SK-N-SH (cell line): ENCODE data around the gene ANKS1B. TPM values are rescaled to one million over a fixed set of nuclear protein-coding genes. Genes with fewer than 3 reads are reported as not detected.
A peak's percentile ranks its signal among the peaks of the same experiment; 100 is the strongest.

Experiments used
- CTCF ChIA-PET: fragments of 300-600, 350-600 bp; formaldehyde crosslinking; extraction: SDS; loops from one replicate; lab custom pipeline; 2021; lab: Yijun Ruan, JAX
- POLR2A ChIA-PET: fragments of 350-600 bp; sonication (Branson Sonifier 250); formaldehyde crosslinking; extraction: SDS; loops from one replicate; lab custom pipeline; 2020; ENCODE audit warnings: antibody characterized with exemption, inconsistent platforms; lab: Yijun Ruan, JAX
- DNase-seq: peaks from one replicate; pipeline ENCODE4 v3.0.0; 2012
- H2AFZ ChIP-seq: fragments of 200-600 bp; sonication (generic); 2 replicates; pipeline ENCODE4 v1.8.1; 2016; ENCODE audit warnings: antibody characterized with exemption, mild to moderate bottlenecking, low read depth
- H3F3A ChIP-seq: fragments of 200-600 bp; sonication (generic); replicated peaks from 2 replicates; pipeline ENCODE3; 2016; ENCODE audit warnings: antibody characterized with exemption, mild to moderate bottlenecking; ENCODE audit not compliant: insufficient read depth
- H3K27ac ChIP-seq, 2 experiments: fragments of 200-500 bp in 1 of 2; fragments of 200-600 bp in 1 of 2; sonication (Bioruptor generic) in 1 of 2; sonication (generic), shearing (Covaris generic) in 1 of 2; 2 replicates each; pipeline versions ENCODE4 v1.5.1 to v1.6.1; 2014 to 2016; ENCODE audit warnings: low read depth in 2 of 2, inconsistent platforms in 1 of 2, low read length in 1 of 2, mild to moderate bottlenecking in 1 of 2, mixed read lengths in 1 of 2
- H3K27me3 ChIP-seq: fragments of 200-600 bp; sonication (generic), shearing (Covaris generic); 2 replicates; pipeline ENCODE4 v1.6.1; 2016; ENCODE audit warnings: mixed run types; ENCODE audit not compliant: insufficient read depth
- H3K36me3 ChIP-seq, 2 experiments: fragments of 200-500 bp in 1 of 2; fragments of 200-600 bp in 1 of 2; sonication (Bioruptor generic) in 1 of 2; sonication (generic) in 1 of 2; replicated peaks in 1 of 2; 2 replicates each; pipeline versions ENCODE3 to v1.5.1; 2014 to 2016; ENCODE audit warnings: low read length in 1 of 2, mild to moderate bottlenecking in 1 of 2; ENCODE audit not compliant: insufficient read depth in 2 of 2, control insufficient read depth in 1 of 2
- H3K4me1 ChIP-seq, 2 experiments: fragments of 200-500 bp in 1 of 2; fragments of 200-600 bp in 1 of 2; sonication (Bioruptor generic) in 1 of 2; sonication (generic), shearing (Covaris generic) in 1 of 2; 2 replicates each; pipeline versions ENCODE4 v1.5.1 to v1.6.1; 2014 to 2016; ENCODE audit warnings: low read depth in 1 of 2, low read length in 1 of 2, mixed run types in 1 of 2; ENCODE audit not compliant: insufficient read depth in 2 of 2, control insufficient read depth in 1 of 2
- H3K4me2 ChIP-seq: fragments of 200-600 bp; sonication (generic), shearing (Covaris generic); 2 replicates; pipeline ENCODE4 v1.6.1; 2017; ENCODE audit warnings: mixed run types
- H3K4me3 ChIP-seq, 2 experiments: fragments of 200-500 bp in 1 of 2; fragments of 200-600 bp in 1 of 2; sonication (Bioruptor generic) in 1 of 2; sonication (generic), shearing (Covaris generic) in 1 of 2; 2 replicates each; pipeline versions ENCODE4 v1.5.1 to v1.8.1; 2014 to 2016; ENCODE audit warnings: low read depth in 2 of 2, inconsistent platforms in 1 of 2, low read length in 1 of 2, mild to moderate bottlenecking in 1 of 2, mixed read lengths in 1 of 2, moderate library complexity in 1 of 2
- H3K79me2 ChIP-seq: fragments of 200-600 bp; sonication (generic); 2 replicates; pipeline ENCODE4 v1.8.1; 2017; ENCODE audit warnings: mild to moderate bottlenecking; ENCODE audit not compliant: insufficient read depth
- H3K9ac ChIP-seq: fragments of 200-600 bp; sonication (generic); 2 replicates; pipeline ENCODE4 v1.6.1; 2017; ENCODE audit warnings: mixed run types
- H3K9me2 ChIP-seq: fragments of 200-600 bp; sonication (generic); 2 replicates; pipeline ENCODE4 v1.6.1; 2017; ENCODE audit warnings: mixed run types
- H3K9me3 ChIP-seq: fragments of 200-600 bp; sonication (generic); 2 replicates; pipeline ENCODE4 v1.6.1; 2017; ENCODE audit warnings: mixed run types, mild to moderate bottlenecking, moderate library complexity
- H4K20me1 ChIP-seq: fragments of 200-600 bp; sonication (generic); 2 replicates; pipeline ENCODE4 v1.6.1; 2017; ENCODE audit warnings: mild to moderate bottlenecking, mixed run types; ENCODE audit not compliant: insufficient read depth
- CHD2 ChIP-seq: fragments of 150-350 bp; IDR thresholded peaks from 2 replicates; pipeline ENCODE4 v1.6.1; 2018; ENCODE audit warnings: low read length; ENCODE audit not compliant: partially characterized antibody
- CTCF ChIP-seq: fragments of 200-600 bp; sonication (generic); IDR thresholded peaks from 2 replicates; pipeline ENCODE4 v1.6.1; 2017; ENCODE audit warnings: antibody characterized with exemption, mild to moderate bottlenecking, moderate library complexity
- ELF1 ChIP-seq: IDR thresholded peaks from 2 replicates; pipeline ENCODE4 v1.4.0; 2012
- EP300 ChIP-seq, 2 experiments: IDR thresholded peaks; 2 replicates each; pipeline versions ENCODE4 v1.4.0 to v1.6.1; 2012; ENCODE audit warnings: borderline replicate concordance in 1 of 2, low read depth in 1 of 2, low read length in 1 of 2
- EZH2phosphoT487 ChIP-seq: fragments of 200-600 bp; sonication (generic); IDR thresholded peaks from 2 replicates; pipeline ENCODE4 v1.6.1; 2017; ENCODE audit warnings: low read depth, mixed run types, mild to moderate bottlenecking, antibody characterized with exemption, moderate library complexity, borderline replicate concordance
- FOSL2 ChIP-seq: IDR thresholded peaks from 2 replicates; pipeline ENCODE4 v1.4.0; 2012; ENCODE audit warnings: low read depth, mild to moderate bottlenecking, moderate library complexity, borderline replicate concordance
- GABPA ChIP-seq: IDR thresholded peaks from 2 replicates; pipeline ENCODE4 v1.4.0; 2012; ENCODE audit warnings: low read depth, mild to moderate bottlenecking
- GATA2 ChIP-seq: sonication (generic); formaldehyde crosslinking; IDR thresholded peaks from 2 replicates; pipeline ENCODE4 v1.5.0; 2020; ENCODE audit warnings: mild to moderate bottlenecking, missing genetic modification reagents
- MAX ChIP-seq: IDR thresholded peaks from 2 replicates; pipeline ENCODE4 v1.4.0; 2012; ENCODE audit warnings: low read depth
- MXI1 ChIP-seq: IDR thresholded peaks from 2 replicates; pipeline ENCODE4 v1.6.1; 2012; ENCODE audit warnings: mild to moderate bottlenecking, low read depth, low read length, improper control_type of control experiment
- POLR2AphosphoS5 ChIP-seq: IDR thresholded peaks from 2 replicates; pipeline ENCODE4 v1.6.1; 2012; ENCODE audit warnings: low read depth, low read length
- RAD21 ChIP-seq: IDR thresholded peaks from 2 replicates; pipeline ENCODE4 v1.6.1; 2012; ENCODE audit warnings: mild to moderate bottlenecking, low read length
- RCOR1 ChIP-seq: fragments of 150-350 bp; IDR thresholded peaks from 2 replicates; pipeline ENCODE4 v1.6.1; 2017; ENCODE audit warnings: antibody characterized with exemption, low read length
- REST ChIP-seq: IDR thresholded peaks from 2 replicates; pipeline ENCODE4 v1.6.1; 2012; ENCODE audit warnings: mild to moderate bottlenecking, low read depth, low read length, moderate library complexity
- SIN3A ChIP-seq: IDR thresholded peaks from 2 replicates; pipeline ENCODE4 v1.6.1; 2012; ENCODE audit warnings: low read depth, mild to moderate bottlenecking, low read length, moderate library complexity, borderline replicate concordance
- SMC3 ChIP-seq: IDR thresholded peaks from 2 replicates; pipeline ENCODE4 v1.6.1; 2012; ENCODE audit warnings: low read depth, low read length, improper control_type of control experiment
- TCF12 ChIP-seq: IDR thresholded peaks from 2 replicates; pipeline ENCODE4 v1.4.0; 2012
- TEAD4 ChIP-seq: IDR thresholded peaks from 2 replicates; pipeline ENCODE4 v1.4.0; 2012; ENCODE audit warnings: mild to moderate bottlenecking, borderline replicate concordance; ENCODE audit not compliant: insufficient read depth
- USF1 ChIP-seq: IDR thresholded peaks from 2 replicates; pipeline ENCODE4 v1.4.0; 2012; ENCODE audit warnings: low read depth, borderline replicate concordance
- YY1 ChIP-seq: IDR thresholded peaks from 2 replicates; pipeline ENCODE4 v1.4.0; 2012; ENCODE audit warnings: low read depth, mild to moderate bottlenecking
- ZBTB33 ChIP-seq: IDR thresholded peaks from 2 replicates; pipeline ENCODE4 v1.4.0; 2012; ENCODE audit warnings: low read depth, borderline replicate concordance
- WGBS: methylation state at CpG from one replicate; pipeline ENCODE4 v1.1.6; 2017; ENCODE audit warnings: low lambda C conversion rate; 5-methylcytosine and 5-hydroxymethylcytosine counted together
- polyA plus RNA-seq, 3 experiments: library from polyadenylated mRNA; depleted of rRNA; stranded (reverse); fragments of >200 nt; gene quantifications; 2 replicates each; pipeline ENCODE4 v1.2.3, GENCODE V29; 2012

ANKS1B gene
- polyA plus RNA-seq, 1 of the 3 experiments (the other 2 are of a cell fraction): 1.8 TPM

GRCh38 chr12:99390707-99391106 lies 594.0 kb downstream of the ANKS1B start:
- Histone ChIP-seq H3K27me3 (no peaks in the 10 kb centered on the region), H3K9me2 (no peaks in the 10 kb centered on the region), H3F3A (no peaks in the 10 kb centered on the region), H3K4me2 (no peak overlapping the region), H3K79me2 (no peaks in the 10 kb centered on the region), H3K36me3 (no peaks in the 10 kb centered on the region), H3K9me3 (no peaks in the 10 kb centered on the region), H3K9ac (no peak overlapping the region), H3K27ac (no peak overlapping the region), H2AFZ (no peak overlapping the region), H3K4me1 (peaks cover 0 to 3% of the 10 kb centered on the region in 2 experiments; a peak in 2 of 4 replicates), H3K4me3 (0 out of 4 replicates have a peak overlapping the region, but pooled peaks of 1 of the 2 experiments have one; percentile 16), H4K20me1 (no peaks in the 10 kb centered on the region)
- 59% methylated on average over 5 of the region's 7 CpGs for WGBS
- POLR2A ChIA-PET: no interaction called here
- TF ChIP-seq CTCF (peak; percentile 58), RAD21 (peak; percentile 60), SMC3 (peak; percentile 48), EZH2phosphoT487 (no peak)
- peak; percentile 54 for DNase-seq
- CTCF ChIA-PET: interaction anchor here (0.7 to 2.8 kb wide), 11 partner anchors 11 to 379 kb away, joined by 3 to 9 read pairs (median 3); no protein-coding TSS in a partner anchor

- Histone ChIP-seq H3K9me2 (no peaks in the 10 kb centered on the region), H3K27me3 (no peaks in the 10 kb centered on the region), H3K4me3 (no peak overlapping the region), H2AFZ (no peak overlapping the region), H3K79me2 (no peaks in the 10 kb centered on the region), H4K20me1 (no peaks in the 10 kb centered on the region), H3K4me2 (no peak overlapping the region), H3K9ac (no peak overlapping the region), H3K36me3 (no peaks in the 10 kb centered on the region), H3K27ac (no peak overlapping the region), H3K9me3 (no peaks in the 10 kb centered on the region), H3K4me1 (peaks cover 0 to 3% of the 10 kb centered on the region in 2 experiments; a peak in 2 of 4 replicates), H3F3A (no peaks in the 10 kb centered on the region)
- 81% methylated on average over 3 of the region's 3 CpGs for WGBS
- ChIA-PET CTCF (interaction anchor here (0.8 to 2.8 kb wide), 7 partner anchors 10 to 380 kb away, joined by 3 to 9 read pairs (median 3); no protein-coding TSS in a partner anchor), POLR2A (no interaction called here)
- no peak for DNase-seq
- TF ChIP-seq RCOR1 (no peak), GABPA (no peak), MXI1 (no peak), SIN3A (no peak), POLR2AphosphoS5 (no peak), YY1 (no peak), ELF1 (no peak), TCF12 (no peak), CHD2 (no peak), REST (no peak), GATA2 (CRISPR knock-in tag) (no peak), EP300 (IDR thresholded peaks at IDR 0.05; ENCODE audit: borderline replicate concordance in 1 of 2, low read depth in 1 of 2, low read length in 1 of 2) (no peak), TEAD4 (no peak), ZBTB33 (no peak), USF1 (no peak), MAX (no peak), FOSL2 (no peak)
Observed at GRCh38 chr12:99389751-99390150, 595.0 kb downstream of the ANKS1B start.
